Muscle of leg (tissue), 11 donors: ENCODE results near the gene CTNND2. TPM values are rescaled to one million over a fixed set of nuclear protein-coding genes. Genes with fewer than 3 reads are reported as not detected.

Experiments used
- DNase-seq: peaks from one replicate; pipeline ENCODE4 v3.0.0; 2013
- H3K27ac ChIP-seq: one replicate; pipeline ENCODE4 v1.5.1; 2013; ENCODE audit warnings: mild to moderate bottlenecking, low read length, control low read depth
- H3K27me3 ChIP-seq: one replicate; pipeline ENCODE4 v1.6.1; 2013; ENCODE audit warnings: low read length; ENCODE audit not compliant: control insufficient read depth, insufficient read depth
- H3K36me3 ChIP-seq: one replicate; pipeline ENCODE4 v1.6.1; 2013; ENCODE audit warnings: low read length; ENCODE audit not compliant: control insufficient read depth, insufficient read depth
- H3K4me1 ChIP-seq: one replicate; pipeline ENCODE4 v1.6.1; 2013; ENCODE audit warnings: low read length; ENCODE audit not compliant: control insufficient read depth, insufficient read depth
- H3K4me3 ChIP-seq: one replicate; pipeline ENCODE4 v1.5.1; 2013; ENCODE audit warnings: low read length, control low read depth
- H3K9me3 ChIP-seq: replicated peaks from 2 replicates; pipeline ENCODE4 v1.6.1; 2013; ENCODE audit warnings: low read depth, low read length; ENCODE audit not compliant: control insufficient read depth
- WGBS: methylation state at CpG from one replicate; pipeline ENCODE4 v1.1.5; 2013; ENCODE audit warnings: missing lambda C conversion rate; ENCODE audit not compliant: insufficient coverage; 5-methylcytosine and 5-hydroxymethylcytosine counted together
- polyA plus RNA-seq, 8 donors: library from polyadenylated mRNA; unstranded; fragments of 120-200 nt; gene quantifications; one replicate each; pipeline versions ENCODE4 v1.2.1 to v1.2.3, GENCODE V29; 2013; ENCODE audit warnings: inconsistent platforms in 1 of 8, low replicate concordance in 1 of 8; ENCODE audit not compliant: insufficient read length in 8 of 8, insufficient read depth in 1 of 8
- total RNA-seq: library from RNA; stranded (reverse); fragments of 120-200 nt; gene quantifications from one replicate; pipeline ENCODE4 v1.2.4, GENCODE V29; 2013

The CTNND2 gene
- total and polyA plus RNA-seq, 9 donors = 0.48 to 1.0 (median 0.71) TPM

GRCh38 chr5:11518676-11519075 is 385.6 kb downstream of the CTNND2 start:
- DNase-seq = no peak
- no CpG with 5 or more reads among the region's 2 CpGs for WGBS

GRCh38 chr5:11514705-11515432 is 389.4 kb downstream of the CTNND2 start:
- no peak overlapping the region for H3K27ac ChIP-seq
- no peak overlapping the region for H3K4me3 ChIP-seq
- no peak for DNase-seq
- 88% methylated on average over 3 of the region's 11 CpGs for WGBS
- H3K9me3 ChIP-seq = no peaks in the 10 kb centered on the region
- H3K27me3 ChIP-seq = no peaks in the 10 kb centered on the region
- H3K4me1 ChIP-seq = no peaks in the 10 kb centered on the region
- no peaks in the 10 kb centered on the region for H3K36me3 ChIP-seq

More at GRCh38 chr5:11518676-11519075, 385.6 kb downstream of the CTNND2 start:
- no peaks in the 10 kb centered on the region for H3K36me3 ChIP-seq
- H3K27ac ChIP-seq = no peak overlapping the region
- H3K27me3 ChIP-seq = no peaks in the 10 kb centered on the region
- H3K4me3 ChIP-seq = no peak overlapping the region
- H3K4me1 ChIP-seq = peaks cover 2% of the 10 kb centered on the region
- no peaks in the 10 kb centered on the region for H3K9me3 ChIP-seq

DNA sequence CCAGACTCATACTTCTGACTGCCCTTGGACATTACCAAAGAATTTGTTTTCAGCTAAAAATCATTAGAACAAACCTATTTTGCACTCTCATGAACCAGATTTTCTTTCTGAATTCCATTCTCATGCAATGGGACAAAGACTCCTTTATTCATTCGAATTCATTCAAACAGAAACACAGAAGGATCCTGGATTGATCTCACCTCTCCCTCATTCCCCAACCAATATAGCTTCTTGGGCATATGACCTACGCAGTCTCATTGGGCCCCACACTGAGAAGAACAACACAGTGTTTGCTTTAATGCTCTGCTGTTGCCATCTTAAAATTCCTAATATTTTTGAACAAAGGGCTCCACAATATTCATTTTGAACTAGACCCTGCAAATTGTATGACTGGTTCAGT is 392.4 kb downstream of the CTNND2 start:
- Histone ChIP-seq H3K36me3 (no peaks in the 10 kb centered on the region), H3K27ac (no peak overlapping the region), H3K4me1 (peaks cover 4% of the 10 kb centered on the region), H3K9me3 (no peaks in the 10 kb centered on the region), H3K27me3 (no peaks in the 10 kb centered on the region), H3K4me3 (no peak overlapping the region)
- DNase-seq = no peak
- 75% methylated on average over 2 of the region's 2 CpGs for WGBS

DNA sequence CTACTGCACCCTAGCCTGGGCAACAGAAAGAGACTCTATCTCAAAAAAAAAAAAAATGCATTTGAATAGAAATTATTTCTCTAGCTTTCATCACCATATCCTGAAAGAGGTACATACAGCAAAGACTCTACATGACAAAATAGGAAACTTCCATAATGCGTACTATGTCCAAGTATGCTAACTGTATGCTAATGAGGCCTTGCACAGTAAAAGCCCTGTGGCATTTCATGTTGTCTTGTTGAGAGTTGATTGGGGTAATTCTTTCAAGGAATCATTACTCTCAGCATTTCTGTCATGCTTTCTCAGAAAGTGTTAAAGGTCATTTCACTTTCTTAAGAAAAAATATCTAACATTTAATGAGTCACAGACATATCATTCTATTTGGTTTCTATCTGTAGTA is 393.4 kb downstream of the CTNND2 start:
- Histone ChIP-seq H3K27me3 (no peaks in the 10 kb centered on the region), H3K9me3 (no peaks in the 10 kb centered on the region), H3K27ac (no peak overlapping the region), H3K4me3 (no peak overlapping the region), H3K36me3 (no peaks in the 10 kb centered on the region), H3K4me1 (peaks cover 4% of the 10 kb centered on the region)
- no CpG with 5 or more reads among the region's 1 CpG for WGBS
- DNase-seq = no peak

DNA sequence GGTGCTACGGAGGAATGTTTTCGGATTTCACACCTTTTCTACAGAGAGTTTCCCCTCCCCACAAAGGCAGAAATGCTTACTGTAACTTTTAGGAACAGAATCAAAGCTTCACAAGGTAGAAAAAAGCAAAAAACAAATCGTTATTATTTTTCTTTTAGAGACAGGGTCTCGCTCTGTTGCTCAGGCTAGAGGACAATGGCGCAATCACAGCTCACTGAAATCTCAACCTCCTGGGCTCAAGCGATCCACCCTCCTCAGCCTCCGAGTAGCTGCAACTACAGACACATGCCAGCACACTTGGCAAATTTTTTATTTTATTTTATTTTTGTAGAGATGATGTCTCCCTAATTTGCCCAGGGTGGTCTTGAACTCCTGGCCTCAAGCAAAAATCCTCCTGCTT is 394.5 kb downstream of the CTNND2 start:
- no peaks in the 10 kb centered on the region for H3K36me3 ChIP-seq
- no peak overlapping the region for H3K4me3 ChIP-seq
- WGBS = 84% methylated on average over 3 of the region's 7 CpGs
- no peak for DNase-seq
- H3K27ac ChIP-seq = no peak overlapping the region
- no peaks in the 10 kb centered on the region for H3K9me3 ChIP-seq
- peaks cover 4% of the 10 kb centered on the region for H3K4me1 ChIP-seq
- no peaks in the 10 kb centered on the region for H3K27me3 ChIP-seq

DNA sequence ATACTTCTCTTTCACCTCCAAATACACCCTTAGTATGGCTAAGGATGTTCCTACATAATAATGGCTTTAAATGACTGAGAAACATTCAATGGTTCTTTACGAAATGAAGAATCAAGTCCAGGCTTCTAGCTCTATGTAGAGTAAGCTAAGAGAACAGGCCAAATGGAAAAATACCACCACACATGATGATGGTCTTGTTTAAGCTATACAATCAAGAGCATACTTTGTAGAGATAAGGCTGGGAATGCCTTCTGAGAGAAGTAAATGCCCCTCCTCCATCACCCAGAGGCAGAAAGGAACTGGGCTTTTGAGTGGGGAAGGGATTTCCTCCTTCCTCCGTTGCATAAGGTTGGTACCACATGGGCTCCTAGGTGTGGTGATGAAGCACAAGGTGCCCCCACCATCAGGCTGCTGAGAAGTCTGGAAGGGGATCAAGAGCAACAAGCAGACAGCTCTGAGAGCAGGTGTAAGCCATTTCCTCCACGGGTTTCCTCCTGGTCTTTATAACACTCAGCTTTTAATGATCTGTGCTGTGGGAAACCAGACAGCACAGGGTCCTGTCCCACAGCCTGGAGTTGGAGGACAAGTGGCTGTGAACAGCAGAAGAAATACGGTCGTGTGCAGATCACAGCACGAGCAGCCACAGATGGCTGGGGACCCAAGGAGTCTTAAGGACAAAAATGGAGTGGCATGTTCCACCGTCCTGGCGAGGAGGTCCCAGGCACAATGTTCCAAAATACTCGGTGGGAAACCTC is 396.9 kb downstream of the CTNND2 start:
- WGBS = 41% methylated on average over 6 of the region's 9 CpGs
- DNase-seq = no peak
- no peaks in the 10 kb centered on the region for H3K36me3 ChIP-seq
- H3K27me3 ChIP-seq = no peaks in the 10 kb centered on the region
- no peak overlapping the region for H3K27ac ChIP-seq
- peaks cover 4% of the 10 kb centered on the region for H3K4me1 ChIP-seq
- H3K9me3 ChIP-seq = no peaks in the 10 kb centered on the region
- H3K4me3 ChIP-seq = no peak overlapping the region

- H3K9me3 ChIP-seq = no peaks in the 10 kb centered on the region
- no CpG with 5 or more reads among the region's 3 CpGs for WGBS
- H3K4me1 ChIP-seq = peaks cover 4% of the 10 kb centered on the region
- H3K27me3 ChIP-seq = no peaks in the 10 kb centered on the region
- DNase-seq = no peak
- no peaks in the 10 kb centered on the region for H3K36me3 ChIP-seq
- no peak overlapping the region for H3K4me3 ChIP-seq
- H3K27ac ChIP-seq = no peak overlapping the region
Measured at GRCh38 chr5:11504886-11505193, 399.4 kb downstream of the CTNND2 start.

- 71% methylated on average over 4 of the region's 12 CpGs for WGBS
- no peak overlapping the region for H3K4me3 ChIP-seq
- H3K36me3 ChIP-seq = no peaks in the 10 kb centered on the region
- no peak overlapping the region for H3K27ac ChIP-seq
- H3K4me1 ChIP-seq = peaks cover 4% of the 10 kb centered on the region
- H3K9me3 ChIP-seq = no peaks in the 10 kb centered on the region
- no peaks in the 10 kb centered on the region for H3K27me3 ChIP-seq
- DNase-seq = no peak
Measured at GRCh38 chr5:11504065-11504885, 400.0 kb downstream of the CTNND2 start.

- Histone ChIP-seq H3K4me1 (peaks cover 4% of the 10 kb centered on the region), H3K27me3 (no peaks in the 10 kb centered on the region), H3K4me3 (no peak overlapping the region)
Measured at GRCh38 chr5:11502783-11503182, 401.5 kb downstream of the CTNND2 start.

GRCh38 chr5:11497651-11498050 is 406.6 kb downstream of the CTNND2 start:
- no CpG with 5 or more reads among the region's 1 CpG for WGBS
- Histone ChIP-seq H3K36me3 (no peaks in the 10 kb centered on the region), H3K27ac (no peak overlapping the region), H3K9me3 (no peaks in the 10 kb centered on the region), H3K4me1 (no peaks in the 10 kb centered on the region), H3K4me3 (no peak overlapping the region), H3K27me3 (no peaks in the 10 kb centered on the region)
- no peak for DNase-seq

More at GRCh38 chr5:11502783-11503182, 401.5 kb downstream of the CTNND2 start:
- Histone ChIP-seq H3K36me3 (no peaks in the 10 kb centered on the region), H3K27ac (no peak overlapping the region), H3K9me3 (no peaks in the 10 kb centered on the region)
- WGBS = no CpG with 5 or more reads among the region's 2 CpGs
- no peak for DNase-seq
